HUES64 (cell line): ENCODE data around the gene COG2.
"Not testable (repeated sequence)": the region's sequence is repeated elsewhere in the genome, so short reads cannot be mapped to it uniquely, and the experiment has no call there.

Experiments used
- H3K27ac ChIP-seq: 2 replicates; pipeline ENCODE4 v1.7.0; 2013; ENCODE audit warnings: low read depth, low read length, inconsistent platforms
- H3K27me3 ChIP-seq: 2 replicates; pipeline ENCODE4 v1.6.1; 2013; ENCODE audit warnings: mild to moderate bottlenecking, low read length; ENCODE audit not compliant: insufficient read depth
- H3K36me3 ChIP-seq: 2 replicates; pipeline ENCODE4 v1.6.1; 2013; ENCODE audit warnings: mild to moderate bottlenecking, low read length; ENCODE audit not compliant: insufficient read depth
- H3K4me1 ChIP-seq: 2 replicates; pipeline ENCODE4 v1.6.1; 2013; ENCODE audit warnings: mild to moderate bottlenecking, low read length, moderate library complexity; ENCODE audit not compliant: insufficient read depth
- H3K4me3 ChIP-seq: 2 replicates; pipeline ENCODE4 v1.5.1; 2013; ENCODE audit warnings: mild to moderate bottlenecking, low read length, moderate library complexity
- H3K9ac ChIP-seq: 2 replicates; pipeline ENCODE4 v1.6.1; 2013; ENCODE audit warnings: mild to moderate bottlenecking, low read depth, low read length
- H3K9me3 ChIP-seq: 2 replicates; pipeline ENCODE4 v1.6.1; 2013; ENCODE audit warnings: low read depth, low read length; ENCODE audit not compliant: insufficient read depth
- WGBS: fragments of 150-250, 120-280 bp; methylation state at CpG from one replicate; pipeline ENCODE4 v1.1.7; 2013; ENCODE audit warnings: missing lambda C conversion rate; 5-methylcytosine and 5-hydroxymethylcytosine counted together

COG2 gene

GRCh38 chr1:230708631-230709580 is 66.6 kb downstream of the COG2 start:
- no peaks in the 10 kb centered on the region for H3K9me3 ChIP-seq
- WGBS: 89% methylated on average over 16 of the region's 16 CpGs
- no peaks in the 10 kb centered on the region for H3K36me3 ChIP-seq
- H3K4me3 ChIP-seq: no peak overlapping the region
- no peak overlapping the region for H3K27ac ChIP-seq
- H3K27me3 ChIP-seq: no peaks in the 10 kb centered on the region
- H3K9ac ChIP-seq: no peak overlapping the region
- no peaks in the 10 kb centered on the region for H3K4me1 ChIP-seq

- Histone ChIP-seq H3K27me3 (no peaks in the 10 kb centered on the region), H3K36me3 (no peaks in the 10 kb centered on the region), H3K9me3 (no peaks in the 10 kb centered on the region), H3K4me1 (no peaks in the 10 kb centered on the region), H3K27ac (no peak overlapping the region), H3K9ac (no peak overlapping the region), H3K4me3 (no peak overlapping the region)
- 95% methylated on average over 18 of the region's 18 CpGs for WGBS
These were observed 67.6 kb downstream of the COG2 start for GRCh38 chr1:230709619-230710542.

GRCh38 chr1:230710543-230710904 is 68.2 kb downstream of the COG2 start:
- H3K9ac ChIP-seq: no peak overlapping the region
- no peaks in the 10 kb centered on the region for H3K27me3 ChIP-seq
- H3K4me3 ChIP-seq: no peak overlapping the region
- H3K27ac ChIP-seq: no peak overlapping the region
- no peaks in the 10 kb centered on the region for H3K36me3 ChIP-seq
- no peaks in the 10 kb centered on the region for H3K9me3 ChIP-seq
- H3K4me1 ChIP-seq: no peaks in the 10 kb centered on the region
- 96% methylated on average over 8 of the region's 8 CpGs for WGBS

- 95% methylated on average over 3 of the region's 3 CpGs for WGBS
- Histone ChIP-seq H3K36me3 (no peaks in the 10 kb centered on the region), H3K4me1 (no peaks in the 10 kb centered on the region), H3K4me3 (no peak overlapping the region), H3K27ac (no peak overlapping the region), H3K9ac (no peak overlapping the region), H3K9me3 (no peaks in the 10 kb centered on the region), H3K27me3 (no peaks in the 10 kb centered on the region)
These were observed 69.0 kb downstream of the COG2 start for GRCh38 chr1:230711245-230711644.

- Histone ChIP-seq H3K9ac (no peak overlapping the region), H3K27me3 (no peaks in the 10 kb centered on the region), H3K27ac (no peak overlapping the region), H3K9me3 (no peaks in the 10 kb centered on the region), H3K36me3 (no peaks in the 10 kb centered on the region), H3K4me1 (no peaks in the 10 kb centered on the region), H3K4me3 (no peak overlapping the region)
- 94% methylated on average over 17 of the region's 17 CpGs for WGBS
These were observed 70.2 kb downstream of the COG2 start for GRCh38 chr1:230712470-230712942.

- H3K36me3 ChIP-seq: no peaks in the 10 kb centered on the region
- H3K4me1 ChIP-seq: no peaks in the 10 kb centered on the region
- 87% methylated on average over 7 of the region's 7 CpGs for WGBS
- no peak overlapping the region for H3K27ac ChIP-seq
- H3K9me3 ChIP-seq: no peaks in the 10 kb centered on the region
- H3K4me3 ChIP-seq: no peak overlapping the region
- no peaks in the 10 kb centered on the region for H3K27me3 ChIP-seq
- H3K9ac ChIP-seq: no peak overlapping the region
These were observed 70.9 kb downstream of the COG2 start for GRCh38 chr1:230713138-230713537.

GRCh38 chr1:230713547-230713914 is 71.2 kb downstream of the COG2 start:
- Histone ChIP-seq H3K27ac (no peak overlapping the region), H3K9me3 (no peaks in the 10 kb centered on the region), H3K27me3 (no peaks in the 10 kb centered on the region), H3K36me3 (no peaks in the 10 kb centered on the region), H3K4me1 (no peaks in the 10 kb centered on the region), H3K9ac (no peak overlapping the region), H3K4me3 (no peak overlapping the region)
- 89% methylated on average over 8 of the region's 8 CpGs for WGBS

GRCh38 chr1:230713915-230714764 is 71.9 kb downstream of the COG2 start, which contains the start of gene AGT:
Gene AGT (minus strand): TSS chr1:230714122. CDS start chr1:230710823, 3,299 bp downstream.
- no peaks in the 10 kb centered on the region for H3K27me3 ChIP-seq
- 69% methylated on average over 20 of the region's 24 CpGs for WGBS
- no peaks in the 10 kb centered on the region for H3K4me1 ChIP-seq
- no peak within 1 kb of the TSS for H3K27ac ChIP-seq
- no peak within 1 kb of the TSS for H3K9ac ChIP-seq
- H3K36me3 ChIP-seq: no peaks in the 10 kb centered on the region
- no peaks in the 10 kb centered on the region for H3K9me3 ChIP-seq
- H3K4me3 ChIP-seq: no peak within 1 kb of the TSS

GRCh38 chr1:230715510-230715909 is 73.2 kb downstream of the COG2 start:
- no peak overlapping the region for H3K4me3 ChIP-seq
- H3K27me3 ChIP-seq: no peaks in the 10 kb centered on the region
- H3K36me3 ChIP-seq: no peaks in the 10 kb centered on the region
- H3K27ac ChIP-seq: no peak overlapping the region
- no peaks in the 10 kb centered on the region for H3K4me1 ChIP-seq
- H3K9me3 ChIP-seq: no peaks in the 10 kb centered on the region
- H3K9ac ChIP-seq: no peak overlapping the region
- WGBS: 94% methylated on average over 3 of the region's 3 CpGs

- WGBS: 79% methylated on average over 3 of the region's 3 CpGs
- not testable (repeated sequence) for H3K27ac ChIP-seq, H3K9me3 ChIP-seq, H3K27me3 ChIP-seq, H3K9ac ChIP-seq, H3K4me3 ChIP-seq, H3K36me3 ChIP-seq, H3K4me1 ChIP-seq
These were observed 74.2 kb downstream of the COG2 start for GRCh38 chr1:230716453-230716852.
